GM18519 (cell line): Measurements from ENCODE around the gene CHST8.

Experiments
- ATAC-seq: cut with Tn5 transposase; IDR thresholded peaks from one replicate; pipeline ENCODE4 v1.9.1; 2021; ENCODE audit warnings: mild to moderate bottlenecking, moderate library complexity; ENCODE audit not compliant: unreplicated experiment, low FRiP score

Gene CHST8

DNA sequence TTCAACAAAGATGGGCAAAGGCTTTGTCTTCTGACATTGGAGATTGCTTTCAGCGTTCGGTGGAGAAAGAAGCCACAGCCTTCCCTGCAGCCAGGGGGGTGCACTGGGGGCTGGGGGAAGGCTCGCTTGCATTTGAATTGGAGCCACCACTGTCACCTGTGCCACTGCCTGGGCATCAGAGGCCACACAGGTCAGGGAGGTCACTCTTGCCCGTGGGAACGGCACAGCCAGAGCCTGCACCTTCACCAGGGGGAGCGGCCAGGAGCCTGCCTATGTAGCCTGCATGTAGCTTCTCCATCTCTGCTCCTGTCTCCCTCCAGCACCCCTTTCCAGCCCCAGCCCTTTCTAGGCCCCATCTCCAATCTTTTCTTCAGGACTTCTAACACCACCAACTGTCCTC lies 131.2 kb downstream of the CHST8 start:
- no peak for ATAC-seq

DNA sequence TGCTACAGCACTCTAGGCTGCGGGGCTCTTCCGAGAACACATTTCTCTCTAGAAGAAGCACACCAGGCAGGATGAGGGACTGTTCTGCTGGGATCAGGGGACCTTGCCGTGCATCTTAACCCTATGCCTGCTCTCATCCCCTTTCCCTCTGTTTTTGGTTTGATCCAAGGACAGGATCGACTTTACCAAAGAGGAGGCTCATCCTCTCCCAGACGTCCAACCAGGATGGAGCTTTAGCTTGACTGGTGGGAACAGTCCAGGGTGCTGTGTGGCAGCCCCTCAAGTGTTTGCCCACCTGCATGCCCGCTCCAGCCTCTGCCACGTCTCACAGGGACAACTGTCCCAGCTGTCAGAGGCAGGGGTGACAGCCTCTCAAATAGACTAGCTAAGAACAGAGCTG lies 132.6 kb downstream of the CHST8 start:
- ATAC-seq = no peak

DNA sequence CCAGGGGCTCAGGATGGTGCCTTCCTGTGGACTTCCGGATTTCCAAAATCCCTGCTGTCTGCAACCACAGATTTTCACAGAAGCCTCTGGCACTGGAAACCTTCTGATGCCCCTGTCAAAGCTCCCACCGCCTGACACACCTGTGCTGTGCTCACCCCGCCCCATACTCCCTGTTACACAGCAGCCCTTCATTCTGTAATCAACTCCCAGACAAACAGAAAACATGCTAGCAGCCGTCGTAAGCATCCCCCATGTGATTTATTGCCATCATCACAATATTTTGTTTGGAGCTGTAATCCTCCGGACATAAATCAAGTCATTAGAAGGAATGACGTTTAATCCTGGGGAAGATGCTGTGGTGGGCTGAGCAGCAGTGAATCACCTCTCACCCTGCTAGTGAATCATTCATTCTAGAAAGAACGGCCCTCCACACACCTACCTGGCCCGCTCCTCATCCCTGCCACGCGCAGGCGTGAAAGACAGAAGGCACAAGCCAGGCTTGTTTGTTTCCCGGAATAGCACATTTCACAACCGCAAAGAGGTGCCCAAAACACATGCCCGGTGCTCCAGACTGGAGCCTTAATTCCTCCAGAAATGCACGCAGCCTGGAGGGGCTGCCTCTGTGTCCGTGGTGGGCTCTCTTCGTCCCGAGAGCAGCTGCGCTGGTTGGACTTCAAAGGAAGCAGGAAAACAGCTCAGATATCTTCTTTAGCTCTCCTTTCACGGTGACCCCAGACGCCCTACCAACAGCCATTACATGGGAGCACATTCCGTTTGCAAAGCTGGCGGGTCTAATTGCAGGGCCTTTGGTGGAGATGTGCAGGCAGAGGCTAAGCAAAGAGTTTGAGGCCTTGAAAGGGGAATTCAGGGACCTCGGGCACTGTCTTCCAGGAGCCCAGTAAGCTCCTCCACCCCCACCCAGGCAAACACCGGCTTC lies 133.6 kb downstream of the CHST8 start:
- no peak for ATAC-seq

DNA sequence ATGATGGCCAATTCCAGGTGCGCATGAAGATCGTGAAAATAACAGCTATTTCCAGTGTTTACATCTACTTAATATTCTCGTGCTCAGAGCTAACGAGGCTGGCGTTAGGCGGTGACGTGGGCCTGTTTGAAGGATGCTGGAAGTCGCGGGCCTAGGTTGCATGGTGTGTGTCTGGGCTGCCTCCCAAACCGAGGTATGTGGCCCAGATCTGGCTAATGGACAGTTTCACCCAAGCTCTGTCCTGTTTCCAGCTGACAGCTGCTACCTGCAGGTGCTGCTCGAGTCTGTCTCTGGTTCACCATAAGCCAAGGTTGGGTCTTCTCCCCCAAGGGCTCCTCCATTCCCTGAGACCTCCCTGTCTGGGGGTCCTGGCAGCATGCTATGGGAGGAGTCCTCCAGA lies 134.4 kb downstream of the CHST8 start:
- no peak for ATAC-seq

DNA sequence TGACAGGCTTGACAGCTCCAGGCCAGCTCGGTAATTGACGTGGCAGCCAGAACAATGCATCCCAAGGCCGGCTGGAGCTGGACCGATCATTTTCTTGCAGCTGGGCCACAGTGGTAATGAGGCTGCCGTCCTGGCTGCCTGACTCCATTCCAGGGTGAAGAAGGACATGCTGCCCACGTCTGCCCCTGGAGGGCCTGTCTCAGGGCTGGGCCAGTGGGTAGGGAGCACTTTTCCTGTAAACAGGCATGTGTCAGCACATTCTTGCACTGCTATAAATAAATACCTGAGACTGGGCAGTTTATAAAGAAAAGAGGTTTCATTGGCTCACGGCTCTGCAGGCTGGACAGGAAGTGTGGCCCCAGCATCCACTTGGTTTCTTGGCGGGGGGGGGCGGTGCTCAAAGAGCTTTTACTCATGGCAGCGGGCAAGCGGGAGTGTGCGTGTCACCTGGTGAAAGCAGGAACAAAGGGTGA lies 136.8 kb downstream of the CHST8 start:
- ATAC-seq = no peak

GRCh38 chr19:33759356-33759755 lies 137.6 kb downstream of the CHST8 start:
- ATAC-seq = no peak

DNA sequence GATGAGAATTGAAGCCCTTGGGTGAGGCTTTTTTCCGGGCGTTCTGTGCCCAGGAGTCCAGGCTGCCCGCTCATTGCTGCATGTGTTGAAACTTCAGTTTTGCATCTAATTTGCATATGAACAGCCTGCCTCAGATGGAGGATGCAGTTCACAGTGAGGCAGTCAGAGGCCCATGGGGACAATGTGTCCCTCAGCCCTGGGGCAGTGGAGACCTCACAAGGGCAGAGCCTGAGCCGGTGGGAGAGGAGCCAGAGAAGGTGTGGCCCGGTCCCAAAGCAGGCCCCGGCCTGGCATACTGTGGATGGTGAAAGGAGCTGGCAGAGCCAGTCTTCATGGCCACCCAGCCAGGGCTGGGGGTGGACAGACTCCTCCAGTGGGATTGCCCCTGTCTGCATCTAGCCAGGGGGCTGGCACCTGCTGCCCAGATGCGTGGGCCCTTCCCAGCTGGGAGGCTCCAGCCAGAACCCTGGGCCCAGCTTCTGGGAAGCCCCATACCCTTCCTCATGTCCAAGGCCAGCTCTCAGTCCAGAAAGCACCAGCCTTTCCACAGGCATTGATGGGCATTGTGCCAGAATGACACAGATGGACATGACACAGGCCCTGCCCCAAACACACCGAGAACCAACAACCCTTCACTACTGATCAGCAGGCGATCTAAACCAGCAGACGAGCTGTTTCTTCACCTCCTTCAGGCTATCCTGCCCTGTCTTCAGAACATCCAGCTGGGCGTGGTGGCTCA lies 142.0 kb downstream of the CHST8 start:
- no peak for ATAC-seq

- no peak for ATAC-seq
Measured at GRCh38 chr19:33766623-33767022, 144.9 kb downstream of the CHST8 start.

DNA sequence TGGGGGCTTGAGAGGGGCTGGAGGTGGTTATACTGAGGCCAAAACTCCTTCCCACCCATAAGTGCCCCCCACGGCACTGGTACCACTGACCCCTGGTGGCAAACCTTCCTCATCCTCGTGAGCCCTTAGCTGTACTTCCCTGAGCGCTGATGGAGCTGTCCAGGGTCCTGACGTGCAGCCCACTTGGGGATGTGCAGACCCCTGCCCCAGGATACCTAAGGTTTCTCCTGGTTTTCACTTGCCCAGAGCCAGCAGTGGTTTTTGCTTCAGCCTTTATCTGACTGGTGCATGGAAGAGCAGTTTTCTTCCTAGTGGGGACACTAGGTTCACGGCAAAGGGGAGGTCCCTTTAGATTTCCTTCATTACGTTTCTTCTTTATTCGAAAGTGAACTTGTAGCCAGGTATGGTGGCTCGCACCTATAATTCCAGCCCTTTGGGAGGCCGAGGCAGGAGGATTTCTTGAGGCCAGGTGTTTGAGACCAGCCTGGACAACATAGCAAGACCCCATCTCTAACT lies 146.2 kb downstream of the CHST8 start:
- ATAC-seq = no peak

- no peak for ATAC-seq
Measured at GRCh38 chr19:33769208-33769607, 147.5 kb downstream of the CHST8 start.

GRCh38 chr19:33770107-33770506 lies 148.4 kb downstream of the CHST8 start:
- ATAC-seq = no peak

DNA sequence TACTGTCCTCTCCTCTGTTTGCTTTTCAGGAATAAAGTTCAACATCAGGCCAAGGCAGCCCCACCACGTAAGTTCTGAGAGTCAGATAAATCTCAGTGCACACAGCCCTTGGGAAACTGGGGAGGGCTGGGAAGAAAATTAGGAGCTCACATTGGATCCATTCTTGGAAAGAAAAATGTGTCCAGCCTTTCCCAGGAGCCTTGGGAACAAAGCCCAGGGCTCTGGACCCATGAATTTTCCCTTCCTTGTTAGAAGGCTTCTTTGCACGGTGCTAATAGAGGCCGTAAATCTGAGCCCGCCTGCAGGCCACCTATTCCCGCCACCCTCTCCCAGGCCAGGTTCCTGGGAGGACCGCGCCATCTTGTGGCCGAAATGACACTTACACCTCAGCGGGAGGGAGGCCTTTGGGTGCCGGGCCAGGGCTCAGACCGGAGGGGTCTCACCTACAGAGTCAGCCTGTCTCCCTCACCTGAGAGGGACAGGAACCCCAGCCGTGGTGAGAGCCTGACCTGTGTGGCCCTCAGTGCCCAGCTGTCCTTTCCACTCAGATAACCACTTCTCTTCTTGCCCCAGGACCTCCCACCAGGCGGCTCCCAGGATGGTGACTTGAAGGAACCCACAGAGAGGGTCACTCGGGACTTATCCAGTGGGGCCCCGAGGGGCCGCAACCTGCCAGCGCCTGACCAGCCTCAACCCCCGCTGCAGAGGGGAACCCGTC lies 149.8 kb downstream of the CHST8 start:
- no peak for ATAC-seq

GRCh38 chr19:33772102-33772857 lies 150.5 kb downstream of the CHST8 start:
- no peak for ATAC-seq

GRCh38 chr19:33772858-33773180 lies 151.1 kb downstream of the CHST8 start:
- no peak for ATAC-seq

DNA sequence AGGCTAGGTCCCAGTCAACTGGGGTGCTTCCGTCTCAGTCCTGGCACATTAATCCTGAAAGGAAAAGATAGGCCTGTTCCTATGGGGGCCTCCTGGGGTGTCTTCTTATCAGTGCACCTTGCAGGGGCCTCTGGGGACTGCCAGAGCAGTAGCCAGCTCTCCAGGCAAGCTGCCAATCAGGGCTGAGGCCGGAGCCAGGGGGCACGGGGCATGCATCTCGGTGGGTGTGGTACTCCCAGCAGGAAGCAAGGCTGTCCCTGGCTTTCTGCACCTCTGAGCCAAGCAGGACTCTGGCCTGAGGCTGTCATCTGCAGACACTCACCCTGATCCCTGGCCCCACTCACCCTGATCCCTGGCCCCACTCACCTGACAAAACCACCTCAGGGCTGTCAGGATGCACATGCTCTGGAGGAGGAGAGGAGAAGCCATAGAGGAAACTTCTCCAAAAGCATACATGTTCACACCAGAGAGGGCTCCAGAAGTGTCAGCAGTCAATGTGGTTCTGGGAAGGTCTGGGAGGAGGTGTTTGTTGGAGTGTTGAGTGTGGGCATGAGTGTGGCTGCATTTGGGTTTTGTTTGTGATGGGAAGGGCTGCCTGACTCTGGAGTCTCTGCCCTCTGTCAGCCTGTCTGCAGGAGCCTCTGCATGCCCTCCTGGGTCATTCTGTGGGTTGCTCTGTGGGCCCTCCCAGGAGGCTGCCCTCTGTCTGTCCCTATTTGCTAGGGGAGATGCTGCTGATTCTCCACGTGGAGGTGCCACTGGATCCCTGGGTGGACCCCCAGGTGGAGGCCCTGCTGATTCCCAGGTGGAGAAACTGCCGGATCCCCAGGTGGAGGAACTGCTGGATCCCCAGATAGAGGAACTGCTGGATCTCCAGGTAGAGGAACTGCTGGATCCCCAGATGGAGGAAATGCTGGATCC lies 152.2 kb downstream of the CHST8 start:
- no peak for ATAC-seq

DNA sequence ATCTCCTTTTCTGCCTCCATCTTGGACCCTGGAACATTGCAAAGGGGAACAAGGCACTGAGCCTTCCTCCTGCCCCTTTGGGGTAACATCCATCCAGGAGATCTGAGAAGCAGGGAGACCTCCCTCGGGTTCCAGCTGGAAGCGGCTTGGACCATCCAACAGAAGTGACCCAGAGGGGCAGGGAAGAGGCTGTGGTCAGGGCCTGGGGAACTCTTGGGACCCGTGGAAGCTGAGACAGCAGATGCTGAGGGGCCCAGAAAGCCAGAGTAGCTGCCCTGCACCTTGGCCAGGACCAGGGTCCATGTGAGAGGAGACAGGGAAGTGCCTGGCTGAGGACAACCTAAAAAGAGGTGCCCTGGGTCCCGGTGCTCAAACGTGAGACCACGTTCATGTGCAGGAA lies 153.0 kb downstream of the CHST8 start:
- no peak for ATAC-seq

- ATAC-seq = no peak
Measured at GRCh38 chr19:33775731-33776487, 154.2 kb downstream of the CHST8 start.

DNA sequence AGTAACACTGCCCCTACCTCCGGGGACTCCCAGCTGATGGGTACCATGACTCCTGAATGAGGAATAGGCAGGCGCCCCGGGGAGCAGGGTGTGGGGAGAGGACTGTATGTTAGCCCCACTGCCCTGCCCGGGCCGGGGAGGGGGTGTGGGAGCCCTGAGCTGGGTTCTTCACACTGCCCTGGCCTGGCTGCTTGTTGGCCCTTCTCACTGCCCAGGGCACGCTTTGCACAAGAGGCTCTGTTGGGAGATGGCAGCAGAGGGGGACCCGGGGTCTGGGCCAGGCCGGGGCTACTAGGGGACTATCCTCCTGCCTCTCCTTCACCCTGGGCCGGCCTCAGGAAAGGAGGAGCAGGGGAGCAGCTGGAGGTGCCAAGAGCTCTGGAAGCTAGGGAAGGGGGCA lies 155.6 kb downstream of the CHST8 start:
- ATAC-seq = no peak

GRCh38 chr19:33777753-33778088 lies 156.0 kb downstream of the CHST8 start:
- ATAC-seq = no peak
